Ascending aorta (tissue), 2 donors: ENCODE data around the gene GFAP. TPM values are rescaled to one million over a fixed set of nuclear protein-coding genes. Genes with fewer than 3 reads are reported as not detected.

Experiments
- DNase-seq, 2 donors: peaks; one replicate each; pipeline ENCODE4 v3.0.0-alpha.2; 2019; ENCODE audit warnings: low spot score in 2 of 2
- H3K27ac ChIP-seq, 2 donors: fragments of 200-600 bp; sonication (generic); one replicate each; pipeline ENCODE4 v1.5.1; 2016 to 2017; ENCODE audit warnings: mild to moderate bottlenecking in 1 of 2
- H3K27me3 ChIP-seq: fragments of 200-600 bp; sonication (generic); one replicate; pipeline ENCODE4 v1.5.1; 2017
- H3K36me3 ChIP-seq, 2 donors: fragments of 200-600 bp; sonication (generic); one replicate each; pipeline ENCODE4 v1.5.1; 2016
- H3K4me1 ChIP-seq, 2 donors: fragments of 200-600 bp; sonication (generic); one replicate each; pipeline ENCODE4 v1.5.1; 2016 to 2017; ENCODE audit warnings: mild to moderate bottlenecking in 1 of 2
- H3K4me3 ChIP-seq, 2 donors: fragments of 200-600 bp; sonication (generic); one replicate each; pipeline ENCODE4 v1.5.1; 2016 to 2017; ENCODE audit warnings: mild to moderate bottlenecking in 1 of 2
- H3K9me3 ChIP-seq, 2 donors: fragments of 200-600 bp; sonication (generic); one replicate each; pipeline ENCODE4 v1.5.1; 2016
- intact Hi-C: fragments of 100-400 bp; cut with DNase I; formaldehyde crosslinking; loops from one replicate; pipeline ENCODE4 v1.15.1; 2023
- total RNA-seq: library from RNA; depleted of rRNA; stranded (reverse); fragments of >200 nt; gene quantifications from one replicate; pipeline ENCODE4 v1.1.0, GENCODE V29; 2016
- TF ChIP-seq, protein P1 (sequence below), 3 experiments: fragments of 200-600 bp in 2 of 3; fragments of 450-650 bp in 1 of 3; sonication (generic) in 2 of 3; IDR thresholded peaks; one replicate each; pipeline ENCODE4 v1.5.1; 2016 to 2019; ENCODE audit warnings: antibody characterized with exemption in 3 of 3, mild to moderate bottlenecking in 1 of 3, moderate library complexity in 1 of 3

GFAP gene
- total RNA-seq, 1 donor from 2014 or later, result 1.7 TPM

DNA sequence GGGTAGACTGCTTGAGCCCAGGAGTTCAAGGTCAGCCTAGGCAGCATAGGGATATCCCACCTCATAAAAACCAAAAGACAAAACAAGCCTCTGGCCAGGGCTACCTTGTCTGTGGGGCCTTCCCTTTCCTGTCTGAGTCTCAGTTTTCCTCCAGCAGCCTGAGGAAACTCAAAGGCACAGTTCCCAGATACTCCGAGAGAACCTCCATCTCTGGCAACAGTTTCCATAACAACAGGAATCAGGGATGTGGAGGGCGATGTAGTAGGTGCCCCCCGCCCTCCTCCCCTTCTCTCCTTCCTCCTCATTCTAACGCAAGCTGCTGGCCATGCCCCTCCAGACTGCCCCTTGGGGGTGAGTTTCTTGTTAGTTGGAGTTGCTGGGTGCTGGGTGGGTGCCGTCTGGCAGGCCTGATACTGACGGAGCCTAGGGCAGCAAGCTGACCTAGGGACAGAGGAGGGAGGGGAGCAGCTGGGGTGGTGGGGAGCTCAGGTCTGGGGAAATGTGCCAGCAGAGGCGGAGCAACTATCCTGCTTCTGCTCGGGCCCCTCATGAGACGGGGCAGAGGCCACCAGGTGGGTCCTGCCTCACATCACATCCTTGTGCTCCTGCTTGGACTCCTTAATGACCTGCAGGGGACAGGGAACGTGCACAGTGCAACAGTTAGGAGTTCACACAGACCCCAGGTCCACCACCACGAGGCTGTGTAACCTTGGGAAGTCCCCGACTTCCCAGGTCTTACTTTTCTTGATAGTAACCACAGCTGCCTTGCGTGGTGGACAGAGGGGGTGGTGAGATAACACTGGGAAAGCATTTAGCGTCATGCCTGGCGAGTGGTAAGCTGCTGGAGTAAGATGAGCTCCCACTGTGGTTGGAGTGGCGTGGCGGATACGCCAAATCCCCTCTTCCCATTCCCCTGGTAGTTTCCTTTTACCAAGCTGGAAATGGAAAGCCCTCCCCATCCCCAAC lies 8.3 kb downstream of the GFAP start:
- Histone ChIP-seq H3K27me3 (no peaks in the 10 kb centered on the region), H3K9me3 (no peaks in the 10 kb centered on the region), H3K27ac (no peak overlapping the region), H3K4me1 (peaks cover 0 to 3% of the 10 kb centered on the region in 2 donors), H3K4me3 (no peak overlapping the region), H3K36me3 (no peaks in the 10 kb centered on the region)
- intact Hi-C loops, result no loop called here
- TF ChIP-seq, protein P1, sequence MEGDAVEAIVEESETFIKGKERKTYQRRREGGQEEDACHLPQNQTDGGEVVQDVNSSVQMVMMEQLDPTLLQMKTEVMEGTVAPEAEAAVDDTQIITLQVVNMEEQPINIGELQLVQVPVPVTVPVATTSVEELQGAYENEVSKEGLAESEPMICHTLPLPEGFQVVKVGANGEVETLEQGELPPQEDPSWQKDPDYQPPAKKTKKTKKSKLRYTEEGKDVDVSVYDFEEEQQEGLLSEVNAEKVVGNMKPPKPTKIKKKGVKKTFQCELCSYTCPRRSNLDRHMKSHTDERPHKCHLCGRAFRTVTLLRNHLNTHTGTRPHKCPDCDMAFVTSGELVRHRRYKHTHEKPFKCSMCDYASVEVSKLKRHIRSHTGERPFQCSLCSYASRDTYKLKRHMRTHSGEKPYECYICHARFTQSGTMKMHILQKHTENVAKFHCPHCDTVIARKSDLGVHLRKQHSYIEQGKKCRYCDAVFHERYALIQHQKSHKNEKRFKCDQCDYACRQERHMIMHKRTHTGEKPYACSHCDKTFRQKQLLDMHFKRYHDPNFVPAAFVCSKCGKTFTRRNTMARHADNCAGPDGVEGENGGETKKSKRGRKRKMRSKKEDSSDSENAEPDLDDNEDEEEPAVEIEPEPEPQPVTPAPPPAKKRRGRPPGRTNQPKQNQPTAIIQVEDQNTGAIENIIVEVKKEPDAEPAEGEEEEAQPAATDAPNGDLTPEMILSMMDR (IDR thresholded peaks at IDR 0.05), result no peak
- DNase-seq, result no peak

DNA sequence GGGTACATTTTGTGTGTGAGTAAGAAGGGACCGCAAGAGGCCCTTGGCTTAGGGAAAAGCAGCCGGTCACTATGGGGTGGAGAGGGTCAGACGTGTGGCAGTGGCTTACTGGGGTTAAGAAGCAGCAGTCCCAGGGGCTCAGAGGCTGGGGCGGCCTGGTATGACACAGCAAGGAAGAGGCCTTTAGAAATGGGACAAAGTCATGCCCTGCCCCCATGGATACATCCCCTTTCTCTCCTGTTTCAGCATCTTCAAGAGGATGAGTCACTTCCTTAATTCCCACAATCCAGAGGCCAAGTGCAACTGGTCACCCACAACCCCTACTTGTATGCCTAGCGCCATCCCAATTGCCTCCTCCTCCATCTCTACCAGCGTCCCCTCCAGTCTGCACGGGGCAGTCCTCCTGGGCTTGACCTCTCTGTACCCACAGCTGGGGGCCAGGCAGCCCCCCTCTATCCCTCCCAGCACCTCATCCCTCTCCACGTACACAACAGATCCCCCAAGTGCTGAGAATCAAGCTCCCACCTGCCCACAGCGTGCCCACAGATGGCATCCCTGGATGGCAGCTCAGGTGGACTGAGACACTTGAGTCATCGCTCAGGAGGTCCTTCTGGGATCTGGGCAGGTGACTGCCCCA lies 9.2 kb downstream of the GFAP start:
- no peak for DNase-seq
- no peaks in the 10 kb centered on the region for H3K4me1 ChIP-seq
- intact Hi-C loops, result no loop called here

DNA sequence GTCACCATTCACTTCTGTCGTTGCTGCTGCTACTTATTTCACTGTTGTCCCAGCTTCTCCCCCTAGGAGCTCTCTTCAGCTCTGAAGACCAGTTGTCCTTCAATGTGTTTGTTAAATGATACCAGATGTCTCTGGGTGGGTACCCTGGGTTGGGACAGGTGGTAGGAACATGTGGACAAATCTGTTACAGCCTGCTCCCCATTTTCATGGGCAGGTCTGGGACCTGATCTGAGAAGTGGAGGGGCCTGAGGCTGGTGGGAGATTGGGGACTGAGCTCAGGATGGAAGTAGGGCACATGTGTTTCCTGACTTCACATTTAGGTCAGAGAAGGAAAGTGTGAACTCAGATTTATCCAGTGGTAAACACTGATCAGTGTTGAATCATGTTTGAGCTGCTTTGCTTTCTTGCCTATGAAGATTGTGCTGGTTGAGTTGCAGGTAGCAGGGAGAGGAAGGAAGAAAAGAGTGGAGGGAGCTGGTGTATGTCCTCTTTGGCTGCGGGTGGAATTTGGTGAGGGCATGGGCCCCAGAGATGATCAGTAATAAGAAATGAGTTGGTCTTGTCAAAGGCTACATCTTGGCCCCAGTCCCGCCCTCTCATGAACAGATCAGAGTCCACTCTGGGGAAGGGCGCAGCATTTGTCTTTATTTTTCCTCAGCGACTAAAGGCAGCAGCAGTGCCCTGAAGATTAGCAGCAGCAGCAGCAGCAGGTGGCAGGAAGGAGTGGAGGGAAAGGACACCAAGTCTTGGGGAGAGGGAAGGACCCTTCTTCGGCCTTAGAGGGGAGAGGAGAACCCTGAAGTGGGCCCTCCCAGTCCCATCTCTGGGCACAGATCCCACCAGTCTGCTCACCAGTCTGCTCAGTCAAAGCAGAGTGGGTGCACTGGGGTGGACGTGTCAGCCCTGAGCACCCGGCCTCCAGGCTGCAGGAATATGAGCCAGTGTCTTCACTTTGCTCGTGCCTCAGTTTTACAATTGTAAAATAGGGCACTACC lies 10.0 kb downstream of the GFAP start:
- DNase-seq, result no peak
- intact Hi-C loops, result no loop called here
- Histone ChIP-seq H3K9me3 (no peaks in the 10 kb centered on the region), H3K36me3 (no peaks in the 10 kb centered on the region), H3K27me3 (no peaks in the 10 kb centered on the region), H3K27ac (no peak overlapping the region), H3K4me1 (no peaks in the 10 kb centered on the region), H3K4me3 (no peak overlapping the region)
- TF ChIP-seq, protein P1 (IDR thresholded peaks at IDR 0.05), result no peak

More for the DNA sequence above, 9.2 kb downstream of the GFAP start:
- H3K4me3 ChIP-seq, result no peak overlapping the region
- no peak overlapping the region for H3K27ac ChIP-seq
- no peaks in the 10 kb centered on the region for H3K27me3 ChIP-seq
- no peaks in the 10 kb centered on the region for H3K36me3 ChIP-seq
- no peaks in the 10 kb centered on the region for H3K9me3 ChIP-seq
- TF ChIP-seq, protein P1 (IDR thresholded peaks at IDR 0.05), result no peak

DNA sequence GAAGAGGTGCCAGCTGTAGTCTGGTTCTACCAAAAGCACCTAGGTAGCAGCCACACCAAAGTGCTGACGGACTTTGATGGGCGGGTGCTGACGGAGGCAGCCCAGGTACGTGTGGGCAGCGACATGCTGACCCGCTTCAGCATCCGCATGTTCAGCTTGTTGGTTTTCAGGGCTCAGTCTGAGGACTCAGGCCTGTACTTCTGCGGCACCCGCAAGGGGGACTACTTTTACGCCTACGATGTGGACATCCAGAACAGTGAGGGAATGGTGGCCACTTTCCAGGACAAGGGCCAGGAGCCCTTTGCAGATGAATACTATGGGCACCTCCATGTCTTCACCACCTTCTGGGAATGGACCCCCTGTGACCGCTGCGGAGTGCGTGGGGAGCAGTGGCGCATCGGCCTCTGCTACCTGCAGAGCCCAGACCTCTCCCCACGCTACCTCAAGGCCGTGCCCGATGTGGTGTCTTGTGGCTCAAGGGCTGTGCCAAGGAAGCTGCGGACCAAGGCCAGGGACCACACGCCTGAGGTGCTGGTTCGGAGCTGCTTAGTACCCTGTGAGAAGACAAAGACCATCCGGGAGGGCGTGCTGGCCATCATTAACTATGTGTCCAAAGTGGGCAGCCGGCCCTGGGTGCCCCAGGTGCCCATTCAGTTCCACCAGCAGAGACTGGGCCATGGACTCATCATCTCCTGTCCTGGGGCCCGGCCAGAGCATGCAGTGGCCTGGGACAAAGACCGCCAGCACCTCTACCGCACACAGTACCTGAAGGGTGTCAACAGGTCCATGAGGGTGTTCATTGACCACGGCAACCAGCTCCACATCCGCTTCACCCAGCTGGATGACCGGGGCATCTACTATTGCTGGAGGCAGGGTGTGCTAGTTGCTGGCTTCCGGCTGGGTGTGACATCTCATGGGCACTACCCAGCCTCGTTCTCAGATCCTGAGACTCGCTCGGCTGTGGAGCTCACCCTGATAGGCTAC lies 11.0 kb downstream of the GFAP start:
- no peak for DNase-seq
- intact Hi-C loops, result no loop called here

More for the DNA sequence above, 11.0 kb downstream of the GFAP start:
- Histone ChIP-seq H3K27ac (no peak overlapping the region), H3K4me3 (no peak overlapping the region), H3K4me1 (peaks cover 0 to 5% of the 10 kb centered on the region in 2 donors), H3K36me3 (no peaks in the 10 kb centered on the region), H3K9me3 (no peaks in the 10 kb centered on the region), H3K27me3 (no peaks in the 10 kb centered on the region)
- TF ChIP-seq, protein P1 (IDR thresholded peaks at IDR 0.05), result no peak
